GM18505 (cell line): ENCODE results near the gene CDHR5.

Source experiments
- ATAC-seq: cut with Tn5 transposase; IDR thresholded peaks from one replicate; pipeline ENCODE4 v1.9.1; 2021; ENCODE audit not compliant: unreplicated experiment
- POLR2A ChIP-seq: IDR thresholded peaks from 4 replicates; pipeline ENCODE4 v1.6.1; 2011; ENCODE audit warnings: borderline replicate concordance; ENCODE audit not compliant: insufficient read depth, insufficient read length; ENCODE audit errors: extremely low read depth

CDHR5 gene

GRCh38 chr11:615504-616319, 9.0 kb downstream of the CDHR5 start, which contains the start of gene IRF7:
TSS of gene IRF7 (minus strand) at chr11:615950. CDS start at chr11:615364, 586 bp downstream.
- peak; percentile 97 for TF ChIP-seq POLR2A
- ATAC-seq: peak; percentile 76

- no peak for TF ChIP-seq POLR2A
- ATAC-seq: peak; percentile 1
Measured at GRCh38 chr11:614623-615503, 9.9 kb downstream of the CDHR5 start.

- no peak for ATAC-seq
- no peak for TF ChIP-seq POLR2A
Measured at GRCh38 chr11:614021-614622, 10.6 kb downstream of the CDHR5 start.

GRCh38 chr11:613369-613968, 11.3 kb downstream of the CDHR5 start:
- no peak for ATAC-seq
- TF ChIP-seq POLR2A: peak; percentile 32

- TF ChIP-seq POLR2A: no peak
- no peak for ATAC-seq
Measured at GRCh38 chr11:612961-613300, 11.8 kb downstream of the CDHR5 start.

- TF ChIP-seq POLR2A: peak; percentile 35
Measured at GRCh38 chr11:612201-612960, 12.4 kb downstream of the CDHR5 start.

GRCh38 chr11:611001-611996, 13.5 kb downstream of the CDHR5 start:
- peak; percentile 60 for TF ChIP-seq POLR2A
- no peak for ATAC-seq

More at GRCh38 chr11:612201-612960, 12.4 kb downstream of the CDHR5 start:
- no peak for ATAC-seq

GRCh38 chr11:610146-610801, 14.5 kb downstream of the CDHR5 start:
- ATAC-seq: no peak
- TF ChIP-seq POLR2A: no peak

GRCh38 chr11:609341-609811, 15.4 kb downstream of the CDHR5 start:
- no peak for ATAC-seq
- TF ChIP-seq POLR2A: no peak

- ATAC-seq: no peak
- no peak for TF ChIP-seq POLR2A
Measured at GRCh38 chr11:608791-609251, 15.9 kb downstream of the CDHR5 start.
